Fibroblast of lung (primary cell): Measurements from ENCODE around the gene INO80E. TPM values are rescaled to one million over a fixed set of nuclear protein-coding genes. Genes with fewer than 3 reads are reported as not detected.
"Not testable (repeated sequence)": the region's sequence is repeated elsewhere in the genome, so short reads cannot be mapped to it uniquely, and the experiment has no call there.

Experiments used
- DNase-seq, 2 donors: peaks; one replicate each; pipeline versions ENCODE4 v3.0.0 to v3.0.0-alpha.2; 2010; ENCODE audit warnings: low read depth in 2 of 2
- H2AFZ ChIP-seq: 2 replicates; pipeline ENCODE4 v1.5.1; 2012; ENCODE audit warnings: low read length, control low read depth, inconsistent platforms
- H3K27ac ChIP-seq: 2 replicates; pipeline ENCODE4 v1.5.1; 2011; ENCODE audit warnings: low read length, control low read depth; ENCODE audit not compliant: insufficient read depth
- H3K27me3 ChIP-seq: 2 replicates; pipeline ENCODE4 v1.5.1; 2011; ENCODE audit warnings: mild to moderate bottlenecking, low read length; ENCODE audit not compliant: control insufficient read depth, insufficient read depth
- H3K36me3 ChIP-seq: 2 replicates; pipeline ENCODE4 v1.5.1; 2011; ENCODE audit warnings: low read length; ENCODE audit not compliant: control insufficient read depth, insufficient read depth
- H3K4me1 ChIP-seq: 2 replicates; pipeline ENCODE4 v1.5.1; 2011; ENCODE audit warnings: low read length; ENCODE audit not compliant: control insufficient read depth, insufficient read depth; ENCODE audit errors: extremely low read depth
- H3K4me2 ChIP-seq: 2 replicates; pipeline ENCODE4 v1.5.1; 2011; ENCODE audit warnings: low read length, control low read depth; ENCODE audit not compliant: insufficient read depth; ENCODE audit errors: extremely low read depth
- H3K4me3 ChIP-seq, 4 experiments: fragments of 200-600 bp in 1 of 4; sonication (generic) in 1 of 4; replicated peaks in 1 of 4; 2 replicates each; pipeline ENCODE4 v1.5.1; 2011 to 2016; ENCODE audit warnings: low read length in 4 of 4, low read depth in 3 of 4, mild to moderate bottlenecking in 3 of 4, control low read depth in 2 of 4, inconsistent platforms in 1 of 4, mixed read lengths in 1 of 4; ENCODE audit not compliant: insufficient read depth in 1 of 4; ENCODE audit errors: control extremely low read depth in 1 of 4
- H3K79me2 ChIP-seq: 2 replicates; pipeline ENCODE4 v1.5.1; 2012; ENCODE audit warnings: mild to moderate bottlenecking, low read length, inconsistent platforms; ENCODE audit not compliant: control insufficient read depth, insufficient read depth
- H3K9ac ChIP-seq: 2 replicates; pipeline ENCODE4 v1.5.1; 2011; ENCODE audit warnings: mild to moderate bottlenecking, low read length, control low read depth; ENCODE audit not compliant: insufficient read depth
- H3K9me3 ChIP-seq: 2 replicates; pipeline ENCODE4 v1.5.1; 2012; ENCODE audit warnings: low read depth, low read length; ENCODE audit not compliant: control insufficient read depth, insufficient read depth
- H4K20me1 ChIP-seq: 2 replicates; pipeline ENCODE4 v1.5.1; 2011; ENCODE audit warnings: low read length; ENCODE audit not compliant: control insufficient read depth, insufficient read depth; ENCODE audit errors: extremely low read depth
- CTCF ChIP-seq, 2 donors: IDR thresholded peaks in 1 of 2; conservative IDR thresholded peaks in 1 of 2; 1 replicate in 1 of 2; 2 replicates in 1 of 2; pipeline ENCODE4 v1.5.1; 2011 to 2012; ENCODE audit warnings: low read length in 2 of 2, control low read depth in 1 of 2, inconsistent platforms in 1 of 2, low read depth in 1 of 2, mild to moderate bottlenecking in 1 of 2
- EZH2 ChIP-seq: IDR thresholded peaks from 2 replicates; pipeline ENCODE4 v1.5.1; 2012; ENCODE audit warnings: low read length, control low read depth, mild to moderate bottlenecking; ENCODE audit errors: missing control alignments
- polyA plus RNA-seq, 2 donors: library from polyadenylated mRNA; depleted of rRNA in 1 of 2; stranded (reverse) in 1 of 2; unstranded in 1 of 2; fragments of >200 nt; gene quantifications; 2 replicates each; pipeline ENCODE4 v1.2.1, GENCODE V29; 2011 to 2012; ENCODE audit warnings: missing spikeins in 1 of 2
- total RNA-seq: library from RNA; depleted of rRNA; stranded (reverse); fragments of >200 nt; gene quantifications from 2 replicates; pipeline ENCODE4 v1.2.1, GENCODE V29; 2014

The INO80E gene
- total and polyA plus RNA-seq, 2 donors (not counting 1 experiment from before 2014, with no cell fraction given), result 16.3 to 21.9 TPM

DNA sequence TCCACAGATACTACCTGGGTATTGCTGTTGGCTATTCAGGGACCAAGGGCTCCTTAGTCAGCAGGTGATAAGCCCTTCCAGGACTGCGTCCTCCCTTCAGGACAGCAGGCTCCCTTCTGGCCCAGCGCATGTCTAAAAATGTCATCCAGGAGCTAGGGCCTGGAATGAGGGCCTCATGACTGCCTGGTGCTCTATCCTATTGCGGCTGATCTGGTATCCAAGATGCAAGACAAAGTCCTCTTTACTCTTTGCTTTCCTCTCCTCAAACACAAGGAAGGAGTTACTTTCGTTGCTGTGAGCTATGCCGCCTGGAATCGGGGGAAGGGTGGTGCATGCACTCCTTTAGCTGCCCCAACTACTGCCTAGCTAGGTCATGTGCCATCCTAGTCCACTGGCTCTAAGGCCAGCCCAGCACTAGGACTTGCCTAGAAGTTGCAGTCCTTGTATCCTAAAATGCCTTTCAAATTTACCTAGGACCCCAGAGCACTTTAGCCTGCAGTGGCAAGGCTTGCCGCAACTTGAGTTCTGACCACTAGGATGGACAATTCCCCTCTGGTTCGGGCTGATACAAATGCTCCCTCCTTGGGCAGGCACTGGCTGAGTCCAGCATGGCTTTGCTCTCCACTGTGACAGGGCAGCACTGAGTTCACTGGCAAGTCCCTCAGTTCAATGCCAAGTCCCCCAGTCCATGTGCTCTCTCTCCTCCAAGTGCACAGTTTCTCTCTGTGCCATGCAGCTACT is 44.2 kb upstream of the INO80E start:
- H3K9ac ChIP-seq, result no peak overlapping the region
- no peaks in the 10 kb centered on the region for H3K36me3 ChIP-seq
- H3K27ac ChIP-seq, result no peak overlapping the region
- DNase-seq, result no peak
- no peak overlapping the region for H3K4me3 ChIP-seq
- no peaks in the 10 kb centered on the region for H3K9me3 ChIP-seq
- H3K4me2 ChIP-seq, result no peak overlapping the region
- H4K20me1 ChIP-seq, result no peaks in the 10 kb centered on the region
- no peaks in the 10 kb centered on the region for H3K4me1 ChIP-seq
- TF ChIP-seq CTCF (conservative IDR thresholded peaks at IDR 0.05 in 1 of 2, IDR thresholded peaks at IDR 0.05 in 1 of 2; ENCODE audit: low read depth in 1 of 2, low read length in 2 of 2) (no peak), EZH2 (no peak)
- H3K79me2 ChIP-seq, result no peaks in the 10 kb centered on the region
- H3K27me3 ChIP-seq, result no peaks in the 10 kb centered on the region
- H2AFZ ChIP-seq, result no peak overlapping the region

DNA sequence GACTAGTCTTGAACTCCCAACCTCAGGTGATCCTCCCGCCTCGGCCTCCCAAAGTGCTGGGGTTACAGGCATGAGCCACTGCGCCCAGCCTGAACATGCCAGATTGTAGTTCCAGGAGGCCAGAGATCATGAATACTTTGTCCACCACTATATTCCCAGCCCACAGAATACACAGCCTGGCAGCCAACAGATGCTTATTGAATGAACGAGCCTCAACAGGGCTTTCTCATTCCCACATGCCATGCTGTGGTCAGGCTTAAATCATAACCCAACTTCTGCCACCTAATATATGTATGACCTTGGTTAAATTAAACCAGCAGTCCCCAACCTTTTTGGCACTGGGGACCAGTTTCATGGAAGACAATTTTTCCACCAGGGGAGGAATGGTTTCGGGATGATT is 37.3 kb upstream of the INO80E start:
- no peak for DNase-seq
- Histone ChIP-seq H3K79me2 (no peaks in the 10 kb centered on the region), H2AFZ (no peak overlapping the region), H3K4me1 (no peaks in the 10 kb centered on the region), H3K36me3 (no peaks in the 10 kb centered on the region), H3K4me3 (no peak overlapping the region), H3K4me2 (no peak overlapping the region), H4K20me1 (no peaks in the 10 kb centered on the region), H3K9ac (no peak overlapping the region), H3K9me3 (no peaks in the 10 kb centered on the region), H3K27ac (no peak overlapping the region), H3K27me3 (no peaks in the 10 kb centered on the region)
- TF ChIP-seq EZH2 (no peak), CTCF (conservative IDR thresholded peaks at IDR 0.05 in 1 of 2, IDR thresholded peaks at IDR 0.05 in 1 of 2; ENCODE audit: low read depth in 1 of 2, low read length in 2 of 2) (no peak)

DNA sequence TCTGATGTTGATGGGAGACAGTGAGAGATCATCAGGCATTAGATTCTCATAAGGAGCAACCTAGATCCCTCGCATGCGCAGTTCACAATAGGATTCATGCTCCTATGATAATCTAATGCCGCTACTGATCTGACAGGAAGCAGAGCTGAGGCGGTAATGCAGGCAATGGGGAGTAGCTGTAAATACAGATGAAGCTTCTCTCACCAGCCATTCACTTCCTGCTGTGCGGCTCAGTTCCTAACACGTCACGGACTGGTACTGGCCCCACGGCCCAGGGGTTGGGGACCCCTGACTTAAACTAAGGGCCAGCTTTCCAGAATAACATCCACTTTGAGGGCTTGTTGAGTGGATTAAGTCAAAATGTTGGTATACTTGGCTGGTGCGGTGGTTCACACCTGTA is 36.7 kb upstream of the INO80E start:
- no peaks in the 10 kb centered on the region for H3K36me3 ChIP-seq
- TF ChIP-seq EZH2 (no peak), CTCF (conservative IDR thresholded peaks at IDR 0.05 in 1 of 2, IDR thresholded peaks at IDR 0.05 in 1 of 2; ENCODE audit: low read depth in 1 of 2, low read length in 2 of 2) (no peak)
- H3K9ac ChIP-seq, result no peak overlapping the region
- no peaks in the 10 kb centered on the region for H3K27me3 ChIP-seq
- no peak for DNase-seq
- H3K4me3 ChIP-seq, result no peak overlapping the region
- no peak overlapping the region for H3K4me2 ChIP-seq
- H3K4me1 ChIP-seq, result no peaks in the 10 kb centered on the region
- H4K20me1 ChIP-seq, result no peaks in the 10 kb centered on the region
- H3K27ac ChIP-seq, result no peak overlapping the region
- no peaks in the 10 kb centered on the region for H3K79me2 ChIP-seq
- no peaks in the 10 kb centered on the region for H3K9me3 ChIP-seq
- H2AFZ ChIP-seq, result no peak overlapping the region

- not testable (repeated sequence) for H3K4me2 ChIP-seq, H4K20me1 ChIP-seq, H3K4me1 ChIP-seq, H3K79me2 ChIP-seq, H3K9me3 ChIP-seq, H3K27me3 ChIP-seq, H3K9ac ChIP-seq, H3K36me3 ChIP-seq, H3K4me3 ChIP-seq, H2AFZ ChIP-seq, DNase-seq, H3K27ac ChIP-seq
These were observed 36.2 kb upstream of the INO80E start for GRCh38 chr16:29959821-29960220.
